Heart left ventricle (tissue), 13 donors: ENCODE data around the gene KEAP1.

Source experiments
- POLR2A ChIP-seq, 2 donors: fragments of 450-650 bp; IDR thresholded peaks; one replicate each; pipeline ENCODE4 v1.6.1; 2017; ENCODE audit warnings: antibody characterized with exemption in 2 of 2, mild to moderate bottlenecking in 2 of 2, moderate library complexity in 2 of 2
- TF ChIP-seq, protein P1 (sequence below), 12 donors: fragments of 200-600 bp; sonication (generic) in 4 of 12; IDR thresholded peaks; one replicate each; pipeline versions ENCODE4 v1.5.0 to v1.8.0; 2018 to 2022; ENCODE audit warnings: antibody characterized with exemption in 12 of 12, mild to moderate bottlenecking in 5 of 12
- donor health status: ischemic (EF 13 %, LVEDD 7.1; RV severe dilation, severe dysfunction).
- donor health status: DM: no; HTN: yes; CAD: no.
- donor health status: DM: no; HTN: no; CAD: no.
- donor health status: ischemic (EF 25% LVEDD 6.9; RV normal size, moderate dysfunction).
- donor health status: ischemic (EF 25% LVEDD 5.7; RV mildly dilated, moderate dysfunction).
- donor health status: ischemic (EF 35%, LVEDD 5.7; RV mildly dilated, moderate dysfunction).
- donor health status: nonischemic (EF 11% LVEDD 7.7; RV severe dilation, severe dysfunction).
- donor health status: DM: yes; HTN: yes; CAD: no.
- donor health status: PGD.
- donor health status: ischemic (EF 29% LVEDD 5.4; RV normal size, mild dysfunction).
- donor health status: nonischemic (EF 23%, LVEDD 6.1; RV moderate dilation, normal function).

DNA sequence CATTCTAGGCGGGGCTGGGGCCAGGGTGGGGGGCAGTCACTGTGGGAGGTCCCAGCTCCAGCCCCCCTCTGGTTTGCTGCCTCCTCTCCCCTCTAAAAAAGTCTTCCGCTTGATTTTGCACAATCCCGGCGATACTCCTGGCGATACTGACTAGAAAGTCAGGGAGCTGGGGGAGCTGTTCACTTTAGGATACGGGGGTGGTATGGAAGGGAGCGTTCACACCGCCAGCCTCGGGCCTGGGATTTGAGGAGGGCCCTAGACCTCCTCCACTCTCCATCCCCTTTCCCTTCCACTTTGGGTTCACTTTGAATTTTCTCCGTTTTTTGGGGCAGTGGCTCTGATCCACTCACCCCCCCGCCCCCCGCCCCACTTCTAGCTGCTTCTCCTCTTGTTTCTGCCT is 35.0 kb downstream of the KEAP1 start:
- no peak for TF ChIP-seq POLR2A (IDR thresholded peaks at IDR 0.05)
- TF ChIP-seq, protein P1, sequence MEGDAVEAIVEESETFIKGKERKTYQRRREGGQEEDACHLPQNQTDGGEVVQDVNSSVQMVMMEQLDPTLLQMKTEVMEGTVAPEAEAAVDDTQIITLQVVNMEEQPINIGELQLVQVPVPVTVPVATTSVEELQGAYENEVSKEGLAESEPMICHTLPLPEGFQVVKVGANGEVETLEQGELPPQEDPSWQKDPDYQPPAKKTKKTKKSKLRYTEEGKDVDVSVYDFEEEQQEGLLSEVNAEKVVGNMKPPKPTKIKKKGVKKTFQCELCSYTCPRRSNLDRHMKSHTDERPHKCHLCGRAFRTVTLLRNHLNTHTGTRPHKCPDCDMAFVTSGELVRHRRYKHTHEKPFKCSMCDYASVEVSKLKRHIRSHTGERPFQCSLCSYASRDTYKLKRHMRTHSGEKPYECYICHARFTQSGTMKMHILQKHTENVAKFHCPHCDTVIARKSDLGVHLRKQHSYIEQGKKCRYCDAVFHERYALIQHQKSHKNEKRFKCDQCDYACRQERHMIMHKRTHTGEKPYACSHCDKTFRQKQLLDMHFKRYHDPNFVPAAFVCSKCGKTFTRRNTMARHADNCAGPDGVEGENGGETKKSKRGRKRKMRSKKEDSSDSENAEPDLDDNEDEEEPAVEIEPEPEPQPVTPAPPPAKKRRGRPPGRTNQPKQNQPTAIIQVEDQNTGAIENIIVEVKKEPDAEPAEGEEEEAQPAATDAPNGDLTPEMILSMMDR (IDR thresholded peaks at IDR 0.05) = no peak
